NB4 (cell line): ENCODE measurements around the gene CD99.

Source experiments
- DNase-seq: peaks from one replicate; pipeline ENCODE4 v3.0.0; 2010; ENCODE audit warnings: low read depth
- H3K4me3 ChIP-seq: one replicate; pipeline ENCODE4 v1.5.1; 2011; ENCODE audit warnings: mild to moderate bottlenecking, low read depth, low read length, moderate library complexity
- CTCF ChIP-seq: IDR thresholded peaks from one replicate; pipeline ENCODE4 v1.5.1; 2012; ENCODE audit warnings: low read depth, low read length
- MAX ChIP-seq: IDR thresholded peaks from 2 replicates; pipeline ENCODE4 v1.6.1; 2011; ENCODE audit warnings: low read depth, low read length
- MYC ChIP-seq: IDR thresholded peaks from 2 replicates; pipeline ENCODE4 v1.6.1; 2011; ENCODE audit warnings: low read depth, low read length
- POLR2A ChIP-seq: IDR thresholded peaks from 2 replicates; pipeline ENCODE4 v1.6.1; 2011; ENCODE audit warnings: mild to moderate bottlenecking; ENCODE audit not compliant: insufficient read length; ENCODE audit errors: extremely low read depth

The CD99 gene

GRCh38 chrX:2678583-2678982 is 12.5 kb upstream of the CD99 start:
- no peak overlapping the region for H3K4me3 ChIP-seq
- no peak for TF ChIP-seq POLR2A
- TF ChIP-seq CTCF = no peak
- no peak for TF ChIP-seq MAX
- TF ChIP-seq MYC = no peak

GRCh38 chrX:2679534-2680485 is 11.3 kb upstream of the CD99 start:
- no peak for DNase-seq
- TF ChIP-seq MAX (no peak), MYC (no peak), POLR2A (no peak), CTCF (no peak)
- no peak overlapping the region for H3K4me3 ChIP-seq

More at GRCh38 chrX:2678583-2678982, 12.5 kb upstream of the CD99 start:
- no peak for DNase-seq

GRCh38 chrX:2680486-2681348 is 10.4 kb upstream of the CD99 start:
- H3K4me3 ChIP-seq = no peak overlapping the region
- TF ChIP-seq MAX (no peak), CTCF (no peak), POLR2A (no peak), MYC (no peak)
- no peak for DNase-seq

GRCh38 chrX:2682565-2683177 is 8.4 kb upstream of the CD99 start:
- H3K4me3 ChIP-seq = no peak overlapping the region
- TF ChIP-seq MYC = no peak
- no peak for TF ChIP-seq POLR2A
- DNase-seq = no peak

GRCh38 chrX:2684256-2684655 is 6.8 kb upstream of the CD99 start:
- no peak for TF ChIP-seq POLR2A
- TF ChIP-seq CTCF = no peak
- TF ChIP-seq MYC = no peak
- TF ChIP-seq MAX = no peak
- DNase-seq = no peak
- no peak overlapping the region for H3K4me3 ChIP-seq

- TF ChIP-seq MYC = no peak
- no peak for TF ChIP-seq POLR2A
- TF ChIP-seq CTCF = no peak
- TF ChIP-seq MAX = no peak
- no peak for DNase-seq
- H3K4me3 ChIP-seq = no peak overlapping the region
Measured at GRCh38 chrX:2685886-2686285, 5.2 kb upstream of the CD99 start.
